GM18907 (cell line): ENCODE results near the gene ITGB1BP2.
"Not testable (repeated sequence)": the region's sequence is repeated elsewhere in the genome, so short reads cannot be mapped to it uniquely, and the experiment has no call there.

ENCODE experiments used
- ATAC-seq: cut with Tn5 transposase; IDR thresholded peaks from one replicate; pipeline ENCODE4 v1.9.1; 2021; ENCODE audit warnings: mild to moderate bottlenecking, moderate library complexity; ENCODE audit not compliant: unreplicated experiment

The ITGB1BP2 gene

GRCh38 chrX:71300495-71300894, 1.1 kb upstream of the ITGB1BP2 start:
- not testable (repeated sequence) for ATAC-seq

GRCh38 chrX:71302461-71303213, 1.1 kb downstream of the ITGB1BP2 start:
- ATAC-seq, result no peak

GRCh38 chrX:71304561-71304960, 3.0 kb downstream of the ITGB1BP2 start:
- ATAC-seq, result no peak

GRCh38 chrX:71315917-71316316, 14.4 kb downstream of the ITGB1BP2 start:
- ATAC-seq, result no peak

- ATAC-seq, result not testable (repeated sequence)
Measured at GRCh38 chrX:71316959-71317358, 15.4 kb downstream of the ITGB1BP2 start.

- ATAC-seq, result no peak
Measured at GRCh38 chrX:71320126-71320525, 18.6 kb downstream of the ITGB1BP2 start.

- ATAC-seq, result no peak
Measured at GRCh38 chrX:71321731-71322130, 20.2 kb downstream of the ITGB1BP2 start.

GRCh38 chrX:71324452-71324851, 22.9 kb downstream of the ITGB1BP2 start:
- ATAC-seq, result not testable (repeated sequence)

- no peak for ATAC-seq
Measured at GRCh38 chrX:71326394-71326793, 24.8 kb downstream of the ITGB1BP2 start.

- not testable (repeated sequence) for ATAC-seq
Measured at GRCh38 chrX:71349151-71349665, 47.7 kb downstream of the ITGB1BP2 start.

- not testable (repeated sequence) for ATAC-seq
Measured at GRCh38 chrX:71349867-71350266, 48.3 kb downstream of the ITGB1BP2 start.

- ATAC-seq, result not testable (repeated sequence)
Measured at GRCh38 chrX:71352439-71352838, 50.9 kb downstream of the ITGB1BP2 start.
